ENCODE data around the gene EN1.

EN1 gene

GRCh38 chr2:118861242-118861641, 13.8 kb upstream of the EN1 start:
- H3K27me3 Mint-ChIP-seq, result peaks cover 90% of the 10 kb centered on the region

DNA sequence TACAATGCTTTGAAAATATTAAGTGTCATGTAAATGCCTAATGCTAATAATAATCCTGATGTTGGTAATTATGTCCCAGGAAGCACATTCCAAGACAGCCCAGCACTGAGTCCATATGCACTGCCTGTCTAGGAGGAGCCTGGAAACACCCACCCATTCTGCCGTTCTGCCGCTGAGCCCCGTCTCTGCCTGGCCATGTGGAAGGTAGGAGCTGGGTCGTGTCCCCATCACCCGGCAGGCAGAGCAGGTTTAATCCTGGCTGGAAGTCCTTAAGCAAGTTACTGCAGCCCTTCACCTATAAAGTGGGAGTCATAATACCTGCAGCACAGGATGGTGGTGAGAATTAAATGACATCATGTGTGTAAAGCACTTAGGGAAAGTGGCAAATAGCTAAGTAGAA, 13.1 kb upstream of the EN1 start:
- Mint-ChIP-seq H3K36me3 (ENCODE audit: low read depth) (no peaks in the 10 kb centered on the region), H3K9me3 (no peaks in the 10 kb centered on the region), H3K27ac (no peak overlapping the region), H3K27me3 (peaks cover 96% of the 10 kb centered on the region), H3K4me3 (no peak overlapping the region), H3K4me1 (ENCODE audit: low read depth) (peaks cover 8% of the 10 kb centered on the region)
- intact Hi-C loops (cut with micrococcal nuclease), result no loop called here

More at GRCh38 chr2:118861242-118861641, 13.8 kb upstream of the EN1 start:
- no peak overlapping the region for H3K27ac Mint-ChIP-seq
- peaks cover 8% of the 10 kb centered on the region for H3K4me1 Mint-ChIP-seq (ENCODE audit: low read depth)
- no peaks in the 10 kb centered on the region for H3K36me3 Mint-ChIP-seq (ENCODE audit: low read depth)
- no peak overlapping the region for H3K4me3 Mint-ChIP-seq
- no peaks in the 10 kb centered on the region for H3K9me3 Mint-ChIP-seq
- intact Hi-C loops (cut with micrococcal nuclease), result no loop called here

DNA sequence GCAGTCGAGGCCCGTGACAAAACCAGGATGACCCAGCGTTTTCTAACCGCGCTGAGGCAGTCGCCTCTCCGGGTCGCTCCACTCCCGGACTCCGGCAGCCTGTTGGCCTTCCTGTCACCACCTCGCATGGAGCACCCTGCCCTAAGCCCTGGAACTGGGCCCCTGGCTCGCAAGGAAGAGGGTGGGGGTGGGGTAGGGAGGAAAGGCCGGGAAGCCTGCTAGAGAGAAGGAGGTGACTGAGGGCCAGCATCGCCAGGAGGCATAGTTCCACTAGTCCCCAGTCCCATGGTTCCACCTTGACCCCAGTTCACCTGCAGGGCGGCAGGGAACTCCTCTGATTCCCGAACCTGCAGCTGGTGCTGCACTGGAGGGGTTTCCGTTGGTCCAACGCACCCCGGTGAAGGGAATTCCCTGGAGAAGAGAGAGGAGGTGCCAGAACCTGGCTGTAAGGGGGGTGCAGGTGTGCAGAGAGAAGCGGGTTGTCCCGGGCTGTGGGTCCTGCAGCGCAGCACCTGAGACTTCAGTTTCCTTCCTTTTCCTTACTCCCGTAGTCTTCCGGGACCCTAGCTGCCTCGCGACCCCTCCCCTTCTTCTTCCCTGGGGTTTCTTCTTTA, 11.8 kb upstream of the EN1 start:
- H3K27me3 Mint-ChIP-seq, result peaks cover 97% of the 10 kb centered on the region
- no peaks in the 10 kb centered on the region for H3K36me3 Mint-ChIP-seq (ENCODE audit: low read depth)
- intact Hi-C loops (cut with micrococcal nuclease), result loop anchor here (10.0 kb wide), 1 partner anchor 814 kb away; no protein-coding TSS in a partner anchor
- no peak overlapping the region for H3K27ac Mint-ChIP-seq
- H3K4me1 Mint-ChIP-seq (ENCODE audit: low read depth), result peaks cover 8% of the 10 kb centered on the region
- no peaks in the 10 kb centered on the region for H3K9me3 Mint-ChIP-seq
- H3K4me3 Mint-ChIP-seq, result no peak overlapping the region

DNA sequence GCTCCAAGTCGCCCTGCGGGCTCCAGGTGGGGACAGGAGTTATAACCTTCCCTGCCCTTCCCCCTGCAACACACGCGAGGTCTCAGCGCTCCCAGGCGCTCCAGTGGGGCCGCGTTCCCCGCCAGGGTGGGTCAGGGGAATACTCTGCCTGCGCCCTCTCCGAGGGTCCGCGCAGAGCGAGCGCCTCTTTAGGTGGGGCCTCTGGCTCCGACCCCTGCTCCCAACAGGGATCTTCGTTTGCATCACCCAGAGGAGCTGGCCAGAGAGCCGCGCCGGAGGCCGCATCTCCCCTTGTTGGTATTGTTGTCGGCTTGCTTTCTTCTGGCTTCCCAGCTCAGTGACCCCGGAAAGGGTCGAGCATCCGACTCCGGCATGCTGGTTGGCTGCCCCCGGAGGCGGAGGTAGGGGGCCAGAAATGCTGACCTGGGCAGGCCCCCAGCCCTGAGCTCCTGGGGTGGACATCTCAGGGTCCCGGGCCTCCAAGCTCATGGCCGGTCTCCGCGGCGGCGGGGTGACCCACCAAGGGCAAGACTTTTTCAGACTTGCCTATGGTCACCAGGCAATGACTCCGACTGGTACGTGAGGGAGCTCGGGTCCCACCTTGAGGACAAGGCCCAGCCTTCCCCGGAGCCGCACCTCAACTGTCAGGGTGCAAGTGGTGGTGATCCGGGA, 11.2 kb upstream of the EN1 start:
- H3K36me3 Mint-ChIP-seq (ENCODE audit: low read depth), result no peaks in the 10 kb centered on the region
- peaks cover 97% of the 10 kb centered on the region for H3K27me3 Mint-ChIP-seq
- no peaks in the 10 kb centered on the region for H3K9me3 Mint-ChIP-seq
- intact Hi-C loops (cut with micrococcal nuclease), result loop anchor here (10.0 kb wide), 1 partner anchor 814 kb away; no protein-coding TSS in a partner anchor
- no peak overlapping the region for H3K4me3 Mint-ChIP-seq
- H3K4me1 Mint-ChIP-seq (ENCODE audit: low read depth), result peaks cover 13% of the 10 kb centered on the region
- no peak overlapping the region for H3K27ac Mint-ChIP-seq

DNA sequence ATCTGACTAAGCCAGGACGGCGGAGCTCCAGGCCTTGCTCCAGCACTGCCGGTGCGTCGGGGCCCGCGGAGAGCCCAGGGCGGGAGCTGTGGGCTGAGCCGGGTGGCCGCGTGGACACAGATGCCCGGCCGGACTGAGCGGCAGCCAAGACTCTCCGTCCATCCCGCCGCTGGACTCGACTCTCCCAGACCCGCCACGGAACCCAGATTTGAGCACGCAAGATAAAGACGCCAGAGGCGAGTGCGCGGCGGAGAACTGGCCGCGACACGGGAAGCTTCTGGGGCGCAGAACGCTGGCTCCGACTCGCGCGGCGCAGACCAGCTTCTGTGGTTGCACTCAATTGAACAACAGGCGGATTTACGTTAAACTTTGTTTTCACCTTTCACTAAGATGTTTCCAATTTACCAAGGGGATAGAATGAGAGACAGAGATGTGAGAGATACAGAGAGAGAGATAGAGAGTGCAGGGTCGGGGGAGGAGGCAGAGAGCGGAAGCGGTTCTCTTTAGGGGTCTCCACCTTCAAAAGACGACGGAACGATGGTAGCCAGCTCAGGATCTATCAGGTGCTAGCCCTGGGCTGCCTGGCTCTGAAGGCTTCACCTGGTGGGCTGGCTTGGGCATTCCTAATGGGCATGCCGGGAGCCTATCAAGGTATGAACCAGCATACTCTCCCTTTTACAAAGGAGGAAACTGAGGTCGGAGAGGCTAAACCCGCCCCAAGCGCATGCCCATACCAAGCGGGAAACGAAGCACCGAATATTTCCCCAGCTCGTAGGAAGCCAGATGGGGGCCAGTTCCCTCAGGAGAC, 10.4 kb upstream of the EN1 start:
- Mint-ChIP-seq H3K27me3 (peaks cover 98% of the 10 kb centered on the region), H3K4me1 (ENCODE audit: low read depth) (peaks cover 13% of the 10 kb centered on the region), H3K27ac (no peak overlapping the region), H3K9me3 (no peaks in the 10 kb centered on the region), H3K36me3 (ENCODE audit: low read depth) (no peaks in the 10 kb centered on the region), H3K4me3 (no peak overlapping the region)
- intact Hi-C loops (cut with micrococcal nuclease), result loop anchor here (10.0 kb wide), 1 partner anchor 813 kb away; no protein-coding TSS in a partner anchor

GRCh38 chr2:118856978-118857676, 9.7 kb upstream of the EN1 start:
- Mint-ChIP-seq H3K27ac (no peak overlapping the region), H3K36me3 (ENCODE audit: low read depth) (no peaks in the 10 kb centered on the region), H3K9me3 (no peaks in the 10 kb centered on the region), H3K4me1 (ENCODE audit: low read depth) (peaks cover 13% of the 10 kb centered on the region), H3K4me3 (no peak overlapping the region), H3K27me3 (peaks cover 98% of the 10 kb centered on the region)
- intact Hi-C loops (cut with micrococcal nuclease), result loop anchor here (10.0 kb wide), 1 partner anchor 812 kb away; no protein-coding TSS in a partner anchor

- H3K4me3 Mint-ChIP-seq, result no peak overlapping the region
- no peaks in the 10 kb centered on the region for H3K9me3 Mint-ChIP-seq
- H3K36me3 Mint-ChIP-seq (ENCODE audit: low read depth), result no peaks in the 10 kb centered on the region
- H3K27ac Mint-ChIP-seq, result no peak overlapping the region
- peaks cover 98% of the 10 kb centered on the region for H3K27me3 Mint-ChIP-seq
- intact Hi-C loops (cut with micrococcal nuclease), result loop anchor here (10.0 kb wide), 1 partner anchor 812 kb away; no protein-coding TSS in a partner anchor
- H3K4me1 Mint-ChIP-seq (ENCODE audit: low read depth), result peaks cover 13% of the 10 kb centered on the region
Measured at GRCh38 chr2:118856330-118856977, 9.0 kb upstream of the EN1 start.

GRCh38 chr2:118855451-118856279, 8.2 kb upstream of the EN1 start:
- H3K27ac Mint-ChIP-seq, result no peak overlapping the region
- H3K4me1 Mint-ChIP-seq (ENCODE audit: low read depth), result peaks cover 13% of the 10 kb centered on the region
- intact Hi-C loops (cut with micrococcal nuclease), result loop anchor here (1.0 to 10.0 kb wide), 2 partner anchors 633 to 811 kb away; no protein-coding TSS in a partner anchor
- no peaks in the 10 kb centered on the region for H3K36me3 Mint-ChIP-seq (ENCODE audit: low read depth)
- H3K9me3 Mint-ChIP-seq, result no peaks in the 10 kb centered on the region
- peaks cover 98% of the 10 kb centered on the region for H3K27me3 Mint-ChIP-seq
- H3K4me3 Mint-ChIP-seq, result peak overlapping the region; percentile 64

DNA sequence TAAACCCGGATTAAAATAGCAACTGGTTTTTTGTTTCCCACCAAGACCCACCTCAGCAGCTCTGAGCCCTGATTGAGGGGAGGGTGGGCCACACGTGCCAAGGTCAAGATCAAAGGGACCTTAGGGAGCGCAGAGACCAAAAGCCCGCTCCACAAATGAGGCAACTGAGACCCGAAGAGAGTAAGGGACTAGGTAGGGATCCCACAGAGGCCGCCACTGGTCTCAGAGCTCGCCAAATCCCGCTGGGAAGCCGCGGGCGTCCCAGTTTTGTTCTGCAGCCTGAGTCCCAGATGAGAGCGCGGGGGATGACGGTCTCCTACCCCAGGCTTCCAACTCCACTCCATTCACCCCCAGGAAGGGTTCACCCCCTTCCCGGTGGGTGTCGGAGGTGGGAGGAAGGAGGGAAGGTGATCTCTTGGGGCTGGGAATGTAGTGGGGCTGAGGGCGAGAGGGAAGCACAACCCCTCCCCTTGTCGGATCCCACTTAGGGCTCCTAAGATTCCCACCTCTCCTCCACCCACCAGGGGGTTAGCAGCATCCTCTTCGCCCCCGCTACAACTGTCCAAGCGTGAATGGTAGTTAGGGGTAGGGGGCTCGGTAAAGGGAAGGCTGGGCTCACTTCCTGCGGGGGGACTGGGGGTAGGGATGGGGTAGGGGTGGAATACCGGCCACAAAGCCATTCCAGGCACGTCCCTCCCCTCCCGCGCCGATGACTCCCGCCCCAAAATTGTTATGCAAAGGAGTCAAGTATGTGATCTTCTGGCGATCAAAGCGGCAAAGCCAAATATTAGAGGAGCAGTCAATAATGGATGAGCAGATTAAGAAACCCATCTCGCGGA, 7.3 kb upstream of the EN1 start:
- H3K4me1 Mint-ChIP-seq (ENCODE audit: low read depth), result peaks cover 13% of the 10 kb centered on the region
- intact Hi-C loops (cut with micrococcal nuclease), result loop anchor here (1.0 to 10.0 kb wide), 2 partner anchors 632 to 810 kb away; no protein-coding TSS in a partner anchor
- H3K36me3 Mint-ChIP-seq (ENCODE audit: low read depth), result no peaks in the 10 kb centered on the region
- H3K4me3 Mint-ChIP-seq, result no peak overlapping the region
- H3K27me3 Mint-ChIP-seq, result peaks cover 98% of the 10 kb centered on the region
- no peak overlapping the region for H3K27ac Mint-ChIP-seq
- no peaks in the 10 kb centered on the region for H3K9me3 Mint-ChIP-seq

DNA sequence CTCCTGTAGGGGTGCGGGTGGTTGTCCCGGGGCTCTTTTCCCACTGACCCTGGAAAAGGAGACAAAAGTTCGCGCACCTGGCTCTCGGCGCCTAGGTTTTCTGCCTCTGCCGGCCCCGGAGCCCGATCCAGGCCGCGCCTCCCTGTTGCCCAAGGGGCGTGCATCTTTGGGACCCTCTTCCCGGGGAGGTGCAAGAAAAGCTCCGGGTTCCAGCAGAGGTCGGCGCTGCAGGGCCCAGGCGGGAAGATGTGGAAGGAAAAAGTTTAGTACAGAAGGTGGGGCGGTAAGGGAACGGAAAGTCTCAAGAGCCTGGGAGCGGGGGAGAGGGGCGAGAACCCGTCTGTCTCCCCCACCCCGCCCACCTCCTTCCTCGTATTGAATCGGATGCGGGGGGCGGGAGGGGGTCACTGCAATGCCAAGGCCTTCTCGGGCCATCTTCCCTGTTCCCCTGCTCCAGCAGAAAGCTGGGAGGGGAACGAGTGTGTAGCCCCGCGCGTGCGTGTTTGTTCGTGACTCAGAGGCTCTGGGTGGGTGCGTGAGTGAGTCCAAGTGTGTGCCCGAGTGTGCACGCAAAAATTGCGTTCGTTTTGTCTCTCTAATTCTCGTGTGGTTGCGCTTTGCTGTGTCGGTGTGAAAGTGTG, 6.3 kb upstream of the EN1 start:
- Mint-ChIP-seq H3K36me3 (ENCODE audit: low read depth) (no peaks in the 10 kb centered on the region), H3K4me1 (ENCODE audit: low read depth) (peaks cover 13% of the 10 kb centered on the region), H3K9me3 (no peaks in the 10 kb centered on the region), H3K27ac (no peak overlapping the region), H3K4me3 (no peak overlapping the region), H3K27me3 (peaks cover 98% of the 10 kb centered on the region)
- intact Hi-C loops (cut with micrococcal nuclease), result loop anchor here (10.0 kb wide), 1 partner anchor 809 kb away; no protein-coding TSS in a partner anchor

DNA sequence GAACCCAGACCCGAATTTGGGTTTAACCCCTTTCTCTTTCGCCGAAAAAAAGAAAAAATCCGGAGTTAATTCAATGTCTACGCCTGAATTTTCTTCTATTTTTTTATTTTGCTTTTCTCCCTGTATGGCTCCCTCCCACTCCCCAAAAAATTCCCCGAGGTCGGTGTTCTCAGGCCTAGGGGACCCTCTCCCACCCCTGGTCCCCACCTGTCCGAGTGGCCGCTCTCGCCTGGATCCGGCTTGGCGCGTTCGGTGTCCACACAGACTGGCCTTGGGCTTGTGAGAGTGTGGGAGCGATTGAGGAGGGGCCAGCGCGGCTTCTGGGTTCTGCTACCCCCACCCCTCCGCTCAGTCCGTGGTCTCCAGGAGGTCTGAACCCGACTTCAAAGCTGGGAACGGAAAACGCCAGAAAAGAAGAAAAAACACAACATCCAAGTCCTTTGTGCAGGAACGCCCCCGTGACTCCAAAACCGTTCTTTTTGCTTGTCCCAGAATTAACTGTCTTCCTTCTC, 5.7 kb upstream of the EN1 start:
- H3K27ac Mint-ChIP-seq, result no peak overlapping the region
- H3K36me3 Mint-ChIP-seq (ENCODE audit: low read depth), result no peaks in the 10 kb centered on the region
- H3K9me3 Mint-ChIP-seq, result no peaks in the 10 kb centered on the region
- peaks cover 19% of the 10 kb centered on the region for H3K4me1 Mint-ChIP-seq (ENCODE audit: low read depth)
- H3K4me3 Mint-ChIP-seq, result no peak overlapping the region
- peaks cover 98% of the 10 kb centered on the region for H3K27me3 Mint-ChIP-seq
- intact Hi-C loops (cut with micrococcal nuclease), result loop anchor here (10.0 kb wide), 1 partner anchor 808 kb away; no protein-coding TSS in a partner anchor
